Heart left ventricle (tissue), 16 donors: ENCODE results near the gene NTRK2. TPM values are rescaled to one million over a fixed set of nuclear protein-coding genes. Genes with fewer than 3 reads are reported as not detected.

Experiments used
- ATAC-seq, 4 donors: fragments of 200-7000 bp; cut with Tn5 transposase; one replicate each; pipeline ENCODE4 v1.9.1; 2020 to 2022; ENCODE audit warnings: moderate library complexity in 4 of 4, mild to moderate bottlenecking in 3 of 4, moderate number of reproducible peaks in 1 of 4
- DNase-seq, 5 donors: peaks; one replicate each; pipeline ENCODE4 v3.0.0-alpha.2; 2020
- H3K27ac ChIP-seq, 12 donors: fragments of 200-600 bp; sonication (generic) in 4 of 12; one replicate each; pipeline versions ENCODE4 v1.5.0 to v1.8.0; 2016 to 2022; ENCODE audit warnings: mild to moderate bottlenecking in 2 of 12
- H3K27me3 ChIP-seq, 9 donors: fragments of 200-600 bp; sonication (generic) in 2 of 9; one replicate each; pipeline versions ENCODE4 v1.5.1 to v1.8.0; 2016 to 2022; ENCODE audit warnings: mild to moderate bottlenecking in 3 of 9
- H3K36me3 ChIP-seq, 9 donors: fragments of 200-600 bp; sonication (generic) in 2 of 9; one replicate each; pipeline versions ENCODE4 v1.5.0 to v1.8.0; 2018 to 2022; ENCODE audit warnings: mild to moderate bottlenecking in 2 of 9
- H3K4me1 ChIP-seq, 12 donors: fragments of 200-600 bp; sonication (generic) in 4 of 12; one replicate each; pipeline versions ENCODE4 v1.5.0 to v1.8.0; 2016 to 2022; ENCODE audit warnings: mild to moderate bottlenecking in 3 of 12
- H3K4me3 ChIP-seq, 12 donors: fragments of 200-600 bp; sonication (generic) in 4 of 12; one replicate each; pipeline versions ENCODE4 v1.5.0 to v1.8.0; 2017 to 2022; ENCODE audit warnings: mild to moderate bottlenecking in 9 of 12, moderate library complexity in 4 of 12
- H3K9me3 ChIP-seq, 12 donors: fragments of 200-600 bp; sonication (generic) in 4 of 12; one replicate each; pipeline versions ENCODE4 v1.5.0 to v1.8.0; 2016 to 2022; ENCODE audit warnings: mild to moderate bottlenecking in 1 of 12
- POLR2A ChIP-seq, 2 donors: fragments of 450-650 bp; IDR thresholded peaks; one replicate each; pipeline ENCODE4 v1.6.1; 2017; ENCODE audit warnings: antibody characterized with exemption in 2 of 2, mild to moderate bottlenecking in 2 of 2, moderate library complexity in 2 of 2
- WGBS, 4 donors: extraction: QIAGEN DNeasy Blood & Tissue Kit in 2 of 4; methylation state at CpG; one replicate each; pipeline versions ENCODE4 v1.1.5 to v1.1.7; 2013 to 2018; 5-methylcytosine and 5-hydroxymethylcytosine counted together
- intact Hi-C, 10 donors: fragments of 100-400 bp; cut with DNase I; formaldehyde crosslinking; loops; one replicate each; pipeline versions ENCODE4 v1.11.1 to v1.14.2; 2022
- polyA plus RNA-seq, 2 donors: library from polyadenylated mRNA; stranded (reverse); fragments of 200-250 nt; gene quantifications; one replicate each; pipeline ENCODE4 v1.2.3, GENCODE V29; 2013
- total RNA-seq, 9 donors: library from RNA; depleted of rRNA in 2 of 9; stranded (reverse); fragments of >200 nt in 2 of 9; fragmentation: NEBNext Ultra II Directional in 3 of 9; extraction: Animal tissue kit (Norgen Biotek cat#: 25700) in 3 of 9; gene quantifications; one replicate each; pipeline versions ENCODE4 v1.1.0 to v1.2.4, GENCODE V29; 2016 to 2023
- TF ChIP-seq, protein P1 (sequence below), 12 donors: fragments of 200-600 bp; sonication (generic) in 4 of 12; IDR thresholded peaks; one replicate each; pipeline versions ENCODE4 v1.5.0 to v1.8.0; 2018 to 2022; ENCODE audit warnings: antibody characterized with exemption in 12 of 12, mild to moderate bottlenecking in 5 of 12
- donor health status: ischemic (EF 13 %, LVEDD 7.1; RV severe dilation, severe dysfunction).
- donor health status: healthy with polysubstance abuse.
- donor health status: DM: no; HTN: yes; CAD: no.
- donor health status: DM: no; HTN: no; CAD: no.
- donor health status: ischemic (EF 25% LVEDD 6.9; RV normal size, moderate dysfunction).
- donor health status: ischemic (EF 25% LVEDD 5.7; RV mildly dilated, moderate dysfunction).
- donor health status: healthy.
- donor health status: DM: yes; HTN: yes; CAD: no.
- donor health status: ischemic (EF 35%, LVEDD 5.7; RV mildly dilated, moderate dysfunction).
- donor health status: nonischemic (EF 11% LVEDD 7.7; RV severe dilation, severe dysfunction).
- donor health status: DM: yes; HTN: yes; CAD: no.
- donor health status: PGD.
- donor health status: ischemic (EF 29% LVEDD 5.4; RV normal size, mild dysfunction).
- donor health status: nonischemic (EF 23%, LVEDD 6.1; RV moderate dilation, normal function).

The NTRK2 gene
- total and polyA plus RNA-seq, 11 donors: 0.86 to 16.0 (median 2.4) TPM

- ATAC-seq (no peak), DNase-seq (no peak)
- no peak for TF ChIP-seq POLR2A (IDR thresholded peaks at IDR 0.05)
- TF ChIP-seq, protein P1, sequence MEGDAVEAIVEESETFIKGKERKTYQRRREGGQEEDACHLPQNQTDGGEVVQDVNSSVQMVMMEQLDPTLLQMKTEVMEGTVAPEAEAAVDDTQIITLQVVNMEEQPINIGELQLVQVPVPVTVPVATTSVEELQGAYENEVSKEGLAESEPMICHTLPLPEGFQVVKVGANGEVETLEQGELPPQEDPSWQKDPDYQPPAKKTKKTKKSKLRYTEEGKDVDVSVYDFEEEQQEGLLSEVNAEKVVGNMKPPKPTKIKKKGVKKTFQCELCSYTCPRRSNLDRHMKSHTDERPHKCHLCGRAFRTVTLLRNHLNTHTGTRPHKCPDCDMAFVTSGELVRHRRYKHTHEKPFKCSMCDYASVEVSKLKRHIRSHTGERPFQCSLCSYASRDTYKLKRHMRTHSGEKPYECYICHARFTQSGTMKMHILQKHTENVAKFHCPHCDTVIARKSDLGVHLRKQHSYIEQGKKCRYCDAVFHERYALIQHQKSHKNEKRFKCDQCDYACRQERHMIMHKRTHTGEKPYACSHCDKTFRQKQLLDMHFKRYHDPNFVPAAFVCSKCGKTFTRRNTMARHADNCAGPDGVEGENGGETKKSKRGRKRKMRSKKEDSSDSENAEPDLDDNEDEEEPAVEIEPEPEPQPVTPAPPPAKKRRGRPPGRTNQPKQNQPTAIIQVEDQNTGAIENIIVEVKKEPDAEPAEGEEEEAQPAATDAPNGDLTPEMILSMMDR (IDR thresholded peaks at IDR 0.05): peak in 2 of 12 donors; percentile 10 to 18
- Histone ChIP-seq H3K36me3 (no peaks in the 10 kb centered on the region), H3K27me3 (no peaks in the 10 kb centered on the region), H3K4me1 (no peaks in the 10 kb centered on the region), H3K27ac (no peak overlapping the region), H3K9me3 (no peaks in the 10 kb centered on the region), H3K4me3 (no peak overlapping the region)
- intact Hi-C loops: no loop called here
- 52 to 64% (median 61%) methylated on average over 4 of the region's 4 CpGs for WGBS, 4 donors
Observed at GRCh38 chr9:84652496-84653120, 16.9 kb upstream of the NTRK2 start.

DNA sequence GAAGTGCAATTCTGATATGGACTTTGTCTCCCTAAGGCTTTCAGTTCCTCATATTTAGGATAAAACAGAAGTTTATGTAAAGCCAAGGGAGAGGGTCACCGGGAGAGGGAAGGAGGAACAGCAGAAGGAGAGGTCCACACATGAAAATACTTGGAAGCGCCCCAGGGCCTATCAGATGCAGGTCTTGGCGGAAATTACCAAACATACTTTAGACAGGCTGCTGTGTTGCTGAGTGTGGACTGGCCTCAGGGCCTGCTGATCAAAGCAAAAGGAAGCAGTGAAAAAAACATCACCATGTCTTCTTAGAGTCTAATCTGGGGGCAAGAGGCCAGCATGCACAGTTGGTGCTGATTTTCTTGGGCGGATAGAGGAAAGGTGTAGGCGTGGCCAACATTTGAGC is 14.1 kb upstream of the NTRK2 start:
- TF ChIP-seq, protein P1 (IDR thresholded peaks at IDR 0.05): no peak
- TF ChIP-seq POLR2A (IDR thresholded peaks at IDR 0.05): no peak
- intact Hi-C loops: no loop called here
- ATAC-seq: no peak
- Histone ChIP-seq H3K4me3 (no peak overlapping the region), H3K36me3 (no peaks in the 10 kb centered on the region), H3K4me1 (no peaks in the 10 kb centered on the region), H3K27ac (no peak overlapping the region), H3K27me3 (no peaks in the 10 kb centered on the region), H3K9me3 (no peaks in the 10 kb centered on the region)
- WGBS, 4 donors: 74 to 85% (median 78%) methylated on average over 5 of the region's 5 CpGs
- DNase-seq: no peak

GRCh38 chr9:84659313-84659712 is 10.2 kb upstream of the NTRK2 start:
- Histone ChIP-seq H3K4me3 (no peak overlapping the region), H3K9me3 (peaks cover 0 to 5% (median 0%) of the 10 kb centered on the region in 12 donors), H3K27ac (no peak overlapping the region), H3K4me1 (no peaks in the 10 kb centered on the region), H3K27me3 (peaks cover 0 to 4% (median 0%) of the 10 kb centered on the region in 9 donors), H3K36me3 (no peaks in the 10 kb centered on the region)
- no peak for TF ChIP-seq POLR2A (IDR thresholded peaks at IDR 0.05)
- TF ChIP-seq, protein P1 (IDR thresholded peaks at IDR 0.05): no peak
- DNase-seq: no peak
- no peak for ATAC-seq
- 65 to 77% (median 71%) methylated on average over 5 of the region's 5 CpGs for WGBS, 4 donors
- intact Hi-C loops: no loop called here

DNA sequence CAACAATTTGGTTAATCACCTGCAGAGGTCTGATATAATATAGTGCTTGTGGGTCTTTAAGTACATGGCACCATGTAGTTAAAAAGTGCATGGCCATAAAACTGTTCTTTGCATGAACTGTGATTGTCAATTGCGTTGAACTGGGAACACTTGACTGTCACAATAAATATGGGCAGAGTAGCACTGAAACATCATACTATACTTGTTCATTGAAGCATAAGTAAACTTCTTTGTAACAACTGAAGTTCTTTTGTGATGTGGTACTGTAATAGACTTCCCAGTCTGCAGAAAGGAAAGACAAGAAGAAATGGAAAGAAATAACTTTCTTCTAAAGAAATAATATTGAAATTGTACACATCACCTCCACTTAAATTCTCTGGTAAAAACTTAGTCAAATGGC is 9.8 kb upstream of the NTRK2 start:
- Histone ChIP-seq H3K4me1 (no peaks in the 10 kb centered on the region), H3K36me3 (no peaks in the 10 kb centered on the region), H3K27ac (no peak overlapping the region), H3K4me3 (no peak overlapping the region), H3K9me3 (peaks cover 0 to 8% (median 0%) of the 10 kb centered on the region in 12 donors), H3K27me3 (peaks cover 0 to 4% (median 0%) of the 10 kb centered on the region in 9 donors)
- no peak for TF ChIP-seq POLR2A (IDR thresholded peaks at IDR 0.05)
- TF ChIP-seq, protein P1 (IDR thresholded peaks at IDR 0.05): no peak
- WGBS, 4 donors: 73 to 90% (median 80%) methylated on average over 1 of the region's 1 CpG
- ATAC-seq (no peak), DNase-seq (no peak)
- intact Hi-C loops: loop anchor here in 3 of 10 donors (10.0 kb wide), 4 partner anchors 55 to 945 kb away; no protein-coding TSS in a partner anchor
